Measurements from ENCODE around the gene CASP1.

DNA sequence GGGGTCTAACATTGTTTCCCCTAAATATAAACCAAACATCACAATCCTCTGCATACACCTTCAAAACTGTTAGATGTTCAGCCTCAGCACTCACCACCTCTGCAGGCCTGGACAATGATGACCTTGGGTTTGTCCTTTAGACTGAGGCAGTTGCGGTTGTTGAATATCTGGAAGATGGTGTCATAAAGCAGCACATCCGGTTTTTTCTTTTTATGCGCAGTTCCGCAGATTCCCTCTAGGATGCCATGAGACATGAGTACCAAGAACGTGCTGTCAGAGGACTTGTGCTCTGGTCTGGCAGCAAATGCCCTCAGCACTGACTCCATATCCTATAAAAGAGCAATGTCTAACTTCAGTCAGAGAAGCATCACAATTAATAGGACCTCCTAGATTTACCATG lies 34.8 kb downstream of the CASP1 start:
- TF ChIP-seq, protein P1, sequence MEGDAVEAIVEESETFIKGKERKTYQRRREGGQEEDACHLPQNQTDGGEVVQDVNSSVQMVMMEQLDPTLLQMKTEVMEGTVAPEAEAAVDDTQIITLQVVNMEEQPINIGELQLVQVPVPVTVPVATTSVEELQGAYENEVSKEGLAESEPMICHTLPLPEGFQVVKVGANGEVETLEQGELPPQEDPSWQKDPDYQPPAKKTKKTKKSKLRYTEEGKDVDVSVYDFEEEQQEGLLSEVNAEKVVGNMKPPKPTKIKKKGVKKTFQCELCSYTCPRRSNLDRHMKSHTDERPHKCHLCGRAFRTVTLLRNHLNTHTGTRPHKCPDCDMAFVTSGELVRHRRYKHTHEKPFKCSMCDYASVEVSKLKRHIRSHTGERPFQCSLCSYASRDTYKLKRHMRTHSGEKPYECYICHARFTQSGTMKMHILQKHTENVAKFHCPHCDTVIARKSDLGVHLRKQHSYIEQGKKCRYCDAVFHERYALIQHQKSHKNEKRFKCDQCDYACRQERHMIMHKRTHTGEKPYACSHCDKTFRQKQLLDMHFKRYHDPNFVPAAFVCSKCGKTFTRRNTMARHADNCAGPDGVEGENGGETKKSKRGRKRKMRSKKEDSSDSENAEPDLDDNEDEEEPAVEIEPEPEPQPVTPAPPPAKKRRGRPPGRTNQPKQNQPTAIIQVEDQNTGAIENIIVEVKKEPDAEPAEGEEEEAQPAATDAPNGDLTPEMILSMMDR (IDR thresholded peaks at IDR 0.05; ENCODE audit: insufficient read depth, low read depth, low read length), result no peak
- no peak for TF ChIP-seq EZH2 (IDR thresholded peaks at IDR 0.05; ENCODE audit: insufficient read depth, low read length)
